PFSK-1 (cell line): ENCODE data around the gene EYA4.

Experiments used
- FOXP2 ChIP-seq: optimal IDR thresholded peaks from 2 replicates; pipeline ENCODE3; 2011; ENCODE audit warnings: borderline replicate concordance, control low read depth, inconsistent platforms; ENCODE audit not compliant: insufficient read depth; ENCODE audit errors: extremely low read length, extremely low read depth
- POLR2AphosphoS5 ChIP-seq: IDR thresholded peaks from 2 replicates; pipeline ENCODE4 v1.6.1; 2012; ENCODE audit warnings: low read depth, mild to moderate bottlenecking, control low read depth, low read length, moderate library complexity
- SIN3A ChIP-seq: IDR thresholded peaks from 2 replicates; pipeline ENCODE4 v1.6.1; 2012; ENCODE audit warnings: mild to moderate bottlenecking, low read length, moderate library complexity, borderline replicate concordance; ENCODE audit not compliant: insufficient read depth
- TAF1 ChIP-seq: IDR thresholded peaks from 2 replicates; pipeline ENCODE4 v1.6.1; 2012; ENCODE audit warnings: low read length, control low read depth, borderline replicate concordance; ENCODE audit not compliant: insufficient read depth
- TF ChIP-seq, protein P1 (sequence below), 2 experiments: IDR thresholded peaks; 2 replicates each; pipeline versions ENCODE4 v1.6.1 to v1.8.0; 2011 to 2012; ENCODE audit warnings: low read depth in 2 of 2, low read length in 2 of 2, control low read depth in 1 of 2, inconsistent platforms in 1 of 2, mild to moderate bottlenecking in 1 of 2, moderate library complexity in 1 of 2; ENCODE audit not compliant: insufficient read depth in 1 of 2

The EYA4 gene

DNA sequence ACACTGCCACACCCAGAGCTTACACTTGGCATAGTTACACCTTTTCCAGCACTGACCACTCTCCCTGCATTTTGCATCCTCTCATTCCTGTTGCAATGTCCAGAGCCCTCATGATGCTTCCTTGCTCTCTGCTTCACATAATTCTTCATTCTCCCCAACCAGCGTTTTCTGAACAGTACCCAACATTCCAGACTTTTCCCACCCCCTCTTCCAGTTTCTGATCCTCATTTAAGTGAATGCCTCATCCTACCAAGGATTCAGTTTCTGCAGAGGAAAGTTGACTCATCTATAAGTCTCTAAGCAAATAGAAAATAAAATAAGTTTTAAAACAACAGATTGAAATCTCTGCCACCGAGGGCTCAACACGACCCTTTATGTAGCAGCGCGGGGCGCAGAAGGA lies 326.5 kb downstream of the EYA4 start:
- TF ChIP-seq TAF1, result no peak
- TF ChIP-seq, protein P1, sequence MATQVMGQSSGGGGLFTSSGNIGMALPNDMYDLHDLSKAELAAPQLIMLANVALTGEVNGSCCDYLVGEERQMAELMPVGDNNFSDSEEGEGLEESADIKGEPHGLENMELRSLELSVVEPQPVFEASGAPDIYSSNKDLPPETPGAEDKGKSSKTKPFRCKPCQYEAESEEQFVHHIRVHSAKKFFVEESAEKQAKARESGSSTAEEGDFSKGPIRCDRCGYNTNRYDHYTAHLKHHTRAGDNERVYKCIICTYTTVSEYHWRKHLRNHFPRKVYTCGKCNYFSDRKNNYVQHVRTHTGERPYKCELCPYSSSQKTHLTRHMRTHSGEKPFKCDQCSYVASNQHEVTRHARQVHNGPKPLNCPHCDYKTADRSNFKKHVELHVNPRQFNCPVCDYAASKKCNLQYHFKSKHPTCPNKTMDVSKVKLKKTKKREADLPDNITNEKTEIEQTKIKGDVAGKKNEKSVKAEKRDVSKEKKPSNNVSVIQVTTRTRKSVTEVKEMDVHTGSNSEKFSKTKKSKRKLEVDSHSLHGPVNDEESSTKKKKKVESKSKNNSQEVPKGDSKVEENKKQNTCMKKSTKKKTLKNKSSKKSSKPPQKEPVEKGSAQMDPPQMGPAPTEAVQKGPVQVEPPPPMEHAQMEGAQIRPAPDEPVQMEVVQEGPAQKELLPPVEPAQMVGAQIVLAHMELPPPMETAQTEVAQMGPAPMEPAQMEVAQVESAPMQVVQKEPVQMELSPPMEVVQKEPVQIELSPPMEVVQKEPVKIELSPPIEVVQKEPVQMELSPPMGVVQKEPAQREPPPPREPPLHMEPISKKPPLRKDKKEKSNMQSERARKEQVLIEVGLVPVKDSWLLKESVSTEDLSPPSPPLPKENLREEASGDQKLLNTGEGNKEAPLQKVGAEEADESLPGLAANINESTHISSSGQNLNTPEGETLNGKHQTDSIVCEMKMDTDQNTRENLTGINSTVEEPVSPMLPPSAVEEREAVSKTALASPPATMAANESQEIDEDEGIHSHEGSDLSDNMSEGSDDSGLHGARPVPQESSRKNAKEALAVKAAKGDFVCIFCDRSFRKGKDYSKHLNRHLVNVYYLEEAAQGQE (IDR thresholded peaks at IDR 0.05; ENCODE audit: insufficient read depth in 1 of 2, low read depth in 2 of 2, low read length in 2 of 2), result no peak
- TF ChIP-seq FOXP2, result no peak
- TF ChIP-seq POLR2AphosphoS5, result no peak
- no peak for TF ChIP-seq SIN3A

DNA sequence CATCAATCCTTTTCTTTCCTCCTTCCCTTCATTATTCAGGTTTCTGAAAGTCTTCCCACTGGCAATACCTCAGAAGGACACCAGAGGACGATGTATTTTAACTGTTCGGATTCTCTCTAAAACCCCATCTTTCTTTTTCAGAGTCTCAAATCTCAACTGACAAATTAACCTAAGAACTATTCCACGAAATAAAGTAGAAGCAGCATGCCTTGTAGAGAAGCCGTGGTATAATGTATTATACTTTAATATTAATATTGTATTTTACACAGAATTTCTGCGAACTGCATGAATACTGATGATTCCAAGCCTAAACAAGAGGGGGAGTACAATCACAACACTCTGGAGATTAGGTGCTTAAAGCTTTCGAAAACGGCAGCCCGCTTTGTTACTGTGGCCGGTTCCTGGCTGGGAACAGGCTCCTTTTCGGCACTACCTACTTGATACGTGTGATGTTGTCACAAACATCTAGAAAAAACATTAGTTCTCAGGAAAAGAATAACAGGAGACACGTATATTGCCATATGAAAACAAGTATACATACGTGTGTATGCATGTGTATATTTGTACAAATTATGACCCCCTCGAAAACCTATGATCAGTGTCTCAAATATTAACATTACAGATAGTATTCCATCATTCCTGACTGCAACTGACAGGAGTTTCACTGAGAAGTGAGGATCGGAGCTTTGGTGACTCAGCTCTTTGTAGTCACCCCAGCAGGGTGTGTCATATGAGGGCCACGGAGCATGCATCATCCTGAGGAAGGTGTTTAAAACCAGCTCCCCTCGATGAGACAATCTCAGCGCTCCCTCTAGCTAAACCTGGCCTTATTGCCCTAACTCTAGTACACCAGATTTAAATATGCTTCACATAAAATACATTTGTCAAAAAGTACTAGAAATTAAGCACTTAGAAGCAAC lies 328.1 kb downstream of the EYA4 start:
- TF ChIP-seq TAF1 (no peak), POLR2AphosphoS5 (no peak), FOXP2 (no peak), SIN3A (no peak)
- TF ChIP-seq, protein P1 (IDR thresholded peaks at IDR 0.05; ENCODE audit: insufficient read depth in 1 of 2, low read depth in 2 of 2, low read length in 2 of 2), result no peak

DNA sequence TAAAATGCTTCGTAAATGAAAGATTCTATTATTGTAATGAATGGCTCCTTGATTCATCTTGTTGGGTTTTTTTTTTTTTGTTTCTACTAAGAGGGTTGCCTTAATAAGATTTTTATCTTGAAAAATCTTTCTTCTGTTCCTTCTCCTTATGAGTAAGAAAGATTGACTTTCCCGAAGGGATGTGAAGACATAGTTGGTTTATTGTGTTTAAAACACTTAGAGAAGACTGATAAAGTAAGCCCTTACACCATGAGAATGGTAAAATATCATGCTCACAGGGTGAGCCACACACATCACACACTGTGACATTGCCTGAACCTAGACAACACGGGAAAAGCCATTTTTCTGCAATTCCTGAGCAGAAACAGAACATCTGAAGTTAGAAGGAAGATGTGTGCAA lies 330.5 kb downstream of the EYA4 start:
- TF ChIP-seq SIN3A, result no peak
- TF ChIP-seq TAF1, result no peak
- TF ChIP-seq, protein P1 (IDR thresholded peaks at IDR 0.05; ENCODE audit: insufficient read depth in 1 of 2, low read depth in 2 of 2, low read length in 2 of 2), result no peak
- no peak for TF ChIP-seq FOXP2
- no peak for TF ChIP-seq POLR2AphosphoS5

DNA sequence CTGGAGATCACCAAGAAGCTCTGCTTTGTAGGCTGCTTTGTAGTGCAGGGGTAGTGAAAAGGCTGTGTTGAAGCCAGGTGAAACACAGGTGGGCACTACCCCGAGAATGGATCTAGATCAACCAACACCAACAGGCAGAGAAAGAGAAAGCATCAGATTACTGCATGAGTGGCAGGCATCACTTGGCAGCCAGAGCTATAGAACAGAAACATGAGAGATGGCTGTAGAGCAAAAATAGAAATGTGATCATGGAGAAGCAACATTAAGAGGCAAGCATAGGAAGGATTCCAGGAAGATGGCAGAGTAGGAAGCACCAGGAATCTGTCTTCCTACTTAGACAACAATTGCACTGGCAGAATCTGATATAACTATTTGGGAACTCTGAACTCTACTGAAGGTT lies 336.7 kb downstream of the EYA4 start:
- TF ChIP-seq TAF1 (no peak), FOXP2 (no peak), SIN3A (no peak), POLR2AphosphoS5 (no peak)
- TF ChIP-seq, protein P1 (IDR thresholded peaks at IDR 0.05; ENCODE audit: insufficient read depth in 1 of 2, low read depth in 2 of 2, low read length in 2 of 2), result no peak
